ENCODE measurements around the gene RINT1.

DNA sequence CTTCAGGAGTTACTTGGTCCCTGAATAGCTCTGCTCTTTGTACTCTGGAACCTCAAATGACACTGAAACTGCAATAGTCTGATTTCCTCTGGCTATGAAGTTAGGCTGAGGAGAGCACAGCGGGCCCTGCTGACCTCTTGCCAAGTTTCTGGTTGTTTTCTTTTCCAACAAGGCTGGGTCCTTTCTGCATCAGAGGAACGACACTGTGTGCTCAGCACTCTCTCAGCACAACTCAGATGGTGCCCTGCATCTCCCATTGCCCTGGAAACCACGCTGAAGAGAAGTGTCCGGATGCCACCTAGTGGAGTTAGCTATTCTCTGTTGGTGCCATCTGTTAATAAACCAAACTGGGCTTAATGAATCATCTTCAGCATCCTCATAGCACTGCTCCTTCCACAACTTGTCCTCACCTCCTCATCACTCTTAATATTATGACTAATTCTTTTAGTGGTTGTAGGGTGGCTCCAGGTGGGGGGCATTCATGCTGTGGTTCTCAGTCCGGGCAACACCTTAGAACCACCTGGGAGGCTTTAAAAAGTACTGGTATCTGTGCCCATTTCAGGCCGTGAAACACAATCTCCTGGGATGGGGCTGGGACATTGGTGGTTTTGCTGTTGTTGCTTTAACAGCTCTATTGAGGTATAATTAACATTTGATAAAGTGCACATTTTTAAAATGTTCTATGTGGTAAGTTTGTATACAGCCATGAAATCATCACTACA is 57.5 kb downstream of the RINT1 start:
- TF ChIP-seq EZH2 (IDR thresholded peaks at IDR 0.05; ENCODE audit: borderline replicate concordance, low read depth, low read length, severe bottlenecking), result no peak
- TF ChIP-seq, protein P1, sequence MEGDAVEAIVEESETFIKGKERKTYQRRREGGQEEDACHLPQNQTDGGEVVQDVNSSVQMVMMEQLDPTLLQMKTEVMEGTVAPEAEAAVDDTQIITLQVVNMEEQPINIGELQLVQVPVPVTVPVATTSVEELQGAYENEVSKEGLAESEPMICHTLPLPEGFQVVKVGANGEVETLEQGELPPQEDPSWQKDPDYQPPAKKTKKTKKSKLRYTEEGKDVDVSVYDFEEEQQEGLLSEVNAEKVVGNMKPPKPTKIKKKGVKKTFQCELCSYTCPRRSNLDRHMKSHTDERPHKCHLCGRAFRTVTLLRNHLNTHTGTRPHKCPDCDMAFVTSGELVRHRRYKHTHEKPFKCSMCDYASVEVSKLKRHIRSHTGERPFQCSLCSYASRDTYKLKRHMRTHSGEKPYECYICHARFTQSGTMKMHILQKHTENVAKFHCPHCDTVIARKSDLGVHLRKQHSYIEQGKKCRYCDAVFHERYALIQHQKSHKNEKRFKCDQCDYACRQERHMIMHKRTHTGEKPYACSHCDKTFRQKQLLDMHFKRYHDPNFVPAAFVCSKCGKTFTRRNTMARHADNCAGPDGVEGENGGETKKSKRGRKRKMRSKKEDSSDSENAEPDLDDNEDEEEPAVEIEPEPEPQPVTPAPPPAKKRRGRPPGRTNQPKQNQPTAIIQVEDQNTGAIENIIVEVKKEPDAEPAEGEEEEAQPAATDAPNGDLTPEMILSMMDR (IDR thresholded peaks at IDR 0.05; ENCODE audit: borderline replicate concordance, extremely low read depth, low read length, poor library complexity, severe bottlenecking), result peak; percentile 93

All from DND-41 (cell line).